DMS114 treated with DMSO at 0.1 percent for 48 hours (cell line): ENCODE data around the gene C4A.
"Not testable (repeated sequence)": the region's sequence is repeated elsewhere in the genome, so short reads cannot be mapped to it uniquely, and the experiment has no call there.

Experiments
- DNase-seq: peaks from one replicate; lab custom pipeline; 2025; ENCODE audit not compliant: unreplicated experiment; lab: John Stamatoyannopoulos, UW

The C4A gene

DNA sequence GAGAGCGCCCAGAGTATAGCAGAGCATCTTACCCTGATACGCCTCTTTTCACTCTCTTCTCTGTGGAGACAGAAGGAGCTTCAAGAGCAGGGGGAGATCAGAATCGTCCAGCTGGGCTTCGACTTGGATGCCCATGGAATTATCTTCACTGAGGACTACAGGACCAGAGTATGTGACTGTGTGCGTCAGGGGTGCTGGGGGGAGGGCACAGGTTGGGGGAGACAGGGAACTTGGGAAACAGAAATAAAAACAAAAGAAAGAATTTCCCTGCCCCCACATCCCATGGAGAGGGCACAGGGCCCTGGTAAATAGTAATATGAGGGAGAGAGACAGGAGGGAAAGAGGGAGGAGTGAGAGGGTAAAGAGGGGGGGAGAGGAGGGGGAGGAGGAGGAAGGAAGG lies 3.0 kb upstream of the C4A start:
- DNase-seq: no peak

DNA sequence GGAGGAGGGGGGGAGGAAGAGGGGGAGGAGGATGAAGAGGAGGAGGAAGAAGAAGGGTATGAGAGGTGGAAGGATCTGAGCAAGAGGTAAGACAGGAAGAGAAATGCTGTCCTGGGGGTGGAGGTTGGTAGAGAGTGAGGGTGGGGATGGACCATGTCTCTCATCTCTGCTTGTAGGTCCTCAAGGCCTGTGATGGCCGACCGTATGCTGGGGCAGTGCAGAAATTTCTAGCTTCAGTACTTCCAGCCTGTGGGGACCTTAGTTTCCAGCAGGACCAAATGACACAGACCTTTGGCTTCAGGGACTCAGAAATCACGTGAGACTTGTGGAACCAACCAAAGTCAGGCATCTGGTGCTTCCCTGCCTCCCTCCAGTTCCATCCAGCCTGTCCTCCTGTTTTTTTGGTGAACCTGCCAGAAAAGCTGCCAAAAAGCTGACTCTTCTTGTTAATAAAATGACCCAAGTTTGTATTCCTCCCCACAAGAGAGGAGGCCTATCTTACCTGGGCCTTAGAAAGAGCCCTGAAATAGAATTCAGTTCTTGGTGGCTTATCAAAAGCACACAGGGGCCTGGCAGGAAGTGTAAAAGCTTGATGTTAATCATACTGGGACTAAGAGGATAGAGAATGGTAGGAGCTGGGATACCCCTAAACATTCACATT lies 2.5 kb upstream of the C4A start:
- DNase-seq: no peak

DNA sequence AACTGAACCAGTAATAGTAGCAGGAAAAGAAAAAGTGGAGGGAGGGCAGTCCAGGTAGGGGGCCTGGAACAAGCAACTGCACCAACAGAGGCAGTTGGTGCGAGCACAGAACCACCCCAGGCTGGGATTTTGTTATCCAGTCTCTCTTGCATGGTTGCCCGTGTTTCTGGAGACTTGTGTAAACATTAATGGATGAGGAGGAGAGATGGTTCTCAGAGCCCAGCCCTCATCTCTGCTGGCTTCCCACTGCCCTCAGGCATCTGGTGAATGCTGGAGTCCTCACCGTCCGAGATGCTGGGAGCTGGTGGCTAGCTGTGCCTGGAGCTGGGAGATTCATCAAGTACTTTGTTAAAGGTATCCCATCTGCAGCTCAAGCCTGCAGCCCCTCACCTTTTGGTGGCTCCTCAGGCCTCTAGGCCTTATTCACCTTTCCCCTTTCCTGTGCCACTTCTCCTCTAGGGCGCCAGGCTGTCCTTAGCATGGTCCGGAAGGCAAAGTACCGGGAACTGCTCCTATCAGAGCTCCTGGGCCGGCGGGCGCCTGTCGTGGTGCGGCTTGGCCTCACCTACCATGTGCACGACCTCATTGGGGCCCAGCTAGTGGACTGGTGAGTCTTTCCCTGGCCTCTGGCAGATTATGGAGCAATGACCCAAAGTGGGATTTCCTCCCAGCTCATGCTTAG lies 1.5 kb upstream of the C4A start:
- DNase-seq: not testable (repeated sequence)

DNA sequence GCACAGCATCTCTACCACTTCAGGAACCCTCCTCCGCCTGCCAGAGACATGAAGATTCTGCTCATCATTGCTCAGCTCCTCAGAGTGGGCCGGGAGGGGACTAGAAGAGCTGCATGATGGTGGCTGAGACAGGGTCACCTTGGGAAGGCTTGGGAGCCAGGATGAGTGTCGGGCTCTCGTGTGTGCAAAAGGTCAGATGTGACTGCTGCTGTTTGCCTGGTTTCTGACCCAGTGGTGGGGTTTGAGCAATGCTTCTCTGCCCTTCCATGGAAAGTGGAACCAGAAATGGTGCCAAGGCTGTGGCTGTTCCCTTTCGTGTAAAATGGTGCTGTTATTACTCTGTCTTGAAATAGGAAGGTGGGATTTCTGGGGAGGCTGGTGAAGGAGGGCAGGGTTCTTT lies 859 bp upstream of the C4A start:
- not testable (repeated sequence) for DNase-seq

DNA sequence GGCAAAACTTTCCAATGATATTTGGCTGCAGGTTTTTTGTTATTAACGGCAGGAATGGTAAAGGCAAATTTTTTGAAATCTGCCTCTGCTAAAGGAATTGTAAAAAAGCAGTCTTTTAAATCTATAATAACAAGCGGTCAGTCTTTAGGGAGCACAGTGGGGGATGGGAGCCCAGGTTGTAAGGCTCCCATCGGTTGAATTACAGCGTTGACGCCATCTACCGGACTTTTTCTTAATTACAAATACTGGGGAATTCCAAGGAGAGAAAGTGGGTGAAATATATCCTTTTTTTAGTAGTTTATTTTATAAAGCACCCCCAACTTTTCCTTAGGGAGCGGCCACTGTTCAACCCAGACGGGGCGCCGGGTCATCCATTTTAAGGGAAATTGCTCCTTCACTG lies 7.5 kb downstream of the C4A start:
- DNase-seq: not testable (repeated sequence)

DNA sequence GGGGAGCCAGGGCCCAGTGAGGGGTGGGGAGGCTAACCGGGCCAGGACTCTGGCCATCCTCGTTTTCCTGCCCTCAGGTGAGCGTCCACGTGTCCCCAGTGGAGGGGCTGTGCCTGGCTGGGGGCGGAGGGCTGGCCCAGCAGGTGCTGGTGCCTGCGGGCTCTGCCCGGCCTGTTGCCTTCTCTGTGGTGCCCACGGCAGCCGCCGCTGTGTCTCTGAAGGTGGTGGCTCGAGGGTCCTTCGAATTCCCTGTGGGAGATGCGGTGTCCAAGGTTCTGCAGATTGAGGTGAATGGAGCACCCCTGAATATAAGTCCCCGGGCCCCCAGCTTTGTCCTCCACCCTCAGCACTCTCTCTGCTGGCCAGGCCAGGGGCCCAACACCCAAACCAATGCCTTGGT lies 12.6 kb downstream of the C4A start:
- not testable (repeated sequence) for DNase-seq

DNA sequence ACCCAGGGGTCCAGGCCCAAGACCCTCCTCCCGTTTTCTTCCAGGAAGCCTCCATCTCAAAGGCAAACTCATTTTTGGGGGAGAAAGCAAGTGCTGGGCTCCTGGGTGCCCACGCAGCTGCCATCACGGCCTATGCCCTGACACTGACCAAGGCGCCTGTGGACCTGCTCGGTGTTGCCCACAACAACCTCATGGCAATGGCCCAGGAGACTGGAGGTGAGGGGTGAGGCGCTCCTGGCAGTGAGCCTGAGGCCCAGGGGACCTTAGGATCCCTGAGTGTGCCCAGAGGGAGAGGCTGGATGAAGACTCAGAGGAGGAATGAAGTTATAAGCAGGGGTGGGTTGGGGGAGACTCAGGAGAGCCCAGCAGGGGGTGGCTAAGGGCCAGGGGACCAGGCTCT lies 14.5 kb downstream of the C4A start:
- not testable (repeated sequence) for DNase-seq

DNA sequence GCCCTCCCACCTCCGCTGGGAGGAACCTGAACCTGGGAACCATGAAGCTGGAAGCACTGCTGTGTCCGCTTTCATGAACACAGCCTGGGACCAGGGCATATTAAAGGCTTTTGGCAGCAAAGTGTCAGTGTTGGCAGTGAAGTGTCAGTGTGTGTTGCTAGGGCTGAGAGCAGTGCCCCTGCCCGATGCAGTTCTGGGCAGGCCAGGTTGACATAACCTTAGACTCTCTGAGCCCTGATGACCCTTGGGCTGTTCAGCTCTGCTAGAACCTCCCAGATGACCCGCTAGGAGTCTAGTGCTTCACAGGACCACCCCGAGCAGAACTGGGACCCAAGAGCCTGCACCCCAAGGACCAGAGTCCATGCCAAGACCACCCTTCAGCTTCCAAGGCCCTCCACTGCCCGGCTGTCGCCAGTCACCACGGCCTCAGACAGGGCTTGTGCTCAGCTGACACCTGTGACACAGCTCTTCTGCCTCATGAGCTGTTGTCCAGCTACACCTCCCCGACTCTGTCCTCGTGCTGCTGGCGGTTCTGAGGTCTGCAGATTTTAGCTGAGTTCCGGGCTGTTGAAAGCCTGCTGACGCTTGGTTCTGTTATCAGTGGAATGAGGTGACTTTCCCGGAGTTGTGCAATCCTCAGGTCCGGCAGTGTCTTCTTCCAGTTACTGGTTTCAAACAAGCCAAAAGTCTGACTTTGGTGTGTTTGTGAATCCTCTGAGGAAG lies 20.9 kb downstream of the C4A start:
- DNase-seq: not testable (repeated sequence)

DNA sequence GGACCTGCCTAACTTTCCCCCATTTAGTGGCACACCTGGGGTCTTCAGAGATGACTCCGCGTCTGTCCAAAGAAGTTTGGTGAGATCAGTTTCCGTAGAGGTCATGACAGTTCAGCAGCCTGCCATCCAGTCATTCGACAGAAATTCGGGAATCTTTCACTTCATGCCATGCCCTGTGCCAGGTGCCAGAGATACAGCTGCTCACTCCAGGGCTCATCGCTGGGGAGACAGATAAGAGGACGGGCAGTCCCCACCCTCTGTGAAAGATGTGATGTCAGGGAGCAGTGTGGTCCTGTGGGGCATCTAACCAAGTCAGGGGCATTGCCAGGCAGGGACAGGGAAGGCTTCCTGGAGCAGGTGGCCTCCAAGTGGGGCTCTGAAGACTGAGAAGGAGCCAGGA lies 21.4 kb downstream of the C4A start:
- not testable (repeated sequence) for DNase-seq

DNA sequence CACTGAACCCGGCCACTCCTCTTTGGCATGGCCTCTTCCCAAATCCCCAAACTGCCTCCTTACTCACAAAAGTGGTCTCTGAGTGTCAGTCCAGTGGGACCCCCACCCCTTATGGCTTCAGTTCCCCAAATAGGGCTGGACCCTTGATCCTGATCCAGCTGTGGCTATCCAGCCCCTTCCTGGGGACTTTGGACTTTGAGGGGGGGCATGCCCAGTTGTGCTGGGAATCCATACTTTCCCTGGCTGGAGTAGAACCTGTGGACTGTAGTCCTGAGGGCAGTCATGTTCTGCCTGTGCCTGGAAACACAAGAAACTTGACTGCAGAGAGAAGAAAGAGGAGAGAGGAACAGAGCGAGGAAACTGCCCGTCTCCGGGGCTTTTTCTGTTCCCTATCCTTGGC lies 22.5 kb downstream of the C4A start:
- DNase-seq: not testable (repeated sequence)

DNA sequence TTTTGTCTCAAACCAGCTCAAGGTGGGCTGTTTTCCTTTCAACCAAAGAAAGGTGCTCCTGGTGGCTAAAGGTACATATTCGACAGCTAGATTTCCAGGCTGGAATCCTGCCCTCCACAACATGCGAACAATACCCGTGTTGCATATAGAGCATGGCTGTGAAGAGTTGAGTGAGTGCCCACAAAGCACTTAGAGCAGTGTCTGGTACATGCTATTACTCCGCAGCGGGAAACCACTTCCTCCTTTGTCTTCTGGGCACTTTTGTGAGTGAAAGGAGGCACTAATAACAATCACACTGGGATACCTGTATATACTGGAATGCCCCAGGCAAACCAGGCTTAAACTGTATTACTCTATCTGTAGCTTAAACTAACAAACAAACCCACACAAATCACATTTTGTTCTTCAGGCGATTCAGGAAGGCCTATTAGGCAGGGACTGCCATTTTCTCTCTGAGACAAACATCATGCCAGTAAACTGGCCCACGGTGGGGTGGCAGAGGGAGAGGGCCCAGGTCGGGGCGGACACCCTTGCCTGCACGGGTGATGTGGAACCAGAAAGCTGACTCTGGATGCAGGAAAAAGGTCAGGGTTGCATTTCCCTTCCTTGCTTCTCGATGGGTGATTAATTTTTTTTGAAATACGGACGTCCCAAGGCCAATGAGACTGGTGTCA lies 23.1 kb downstream of the C4A start:
- not testable (repeated sequence) for DNase-seq

DNA sequence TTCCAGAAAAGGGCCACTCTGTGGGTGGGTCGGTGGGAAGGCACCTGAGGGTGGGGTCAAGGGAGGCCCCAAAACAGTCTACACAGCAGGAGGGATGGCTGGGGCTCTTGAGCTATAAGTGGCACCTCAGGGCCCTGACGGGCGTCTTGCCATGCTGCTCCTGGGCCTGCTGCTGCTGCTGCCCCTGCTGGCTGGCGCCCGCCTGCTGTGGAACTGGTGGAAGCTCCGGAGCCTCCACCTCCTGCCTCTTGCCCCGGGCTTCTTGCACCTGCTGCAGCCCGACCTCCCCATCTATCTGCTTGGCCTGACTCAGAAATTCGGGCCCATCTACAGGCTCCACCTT lies 23.7 kb downstream of the C4A start:
- not testable (repeated sequence) for DNase-seq

DNA sequence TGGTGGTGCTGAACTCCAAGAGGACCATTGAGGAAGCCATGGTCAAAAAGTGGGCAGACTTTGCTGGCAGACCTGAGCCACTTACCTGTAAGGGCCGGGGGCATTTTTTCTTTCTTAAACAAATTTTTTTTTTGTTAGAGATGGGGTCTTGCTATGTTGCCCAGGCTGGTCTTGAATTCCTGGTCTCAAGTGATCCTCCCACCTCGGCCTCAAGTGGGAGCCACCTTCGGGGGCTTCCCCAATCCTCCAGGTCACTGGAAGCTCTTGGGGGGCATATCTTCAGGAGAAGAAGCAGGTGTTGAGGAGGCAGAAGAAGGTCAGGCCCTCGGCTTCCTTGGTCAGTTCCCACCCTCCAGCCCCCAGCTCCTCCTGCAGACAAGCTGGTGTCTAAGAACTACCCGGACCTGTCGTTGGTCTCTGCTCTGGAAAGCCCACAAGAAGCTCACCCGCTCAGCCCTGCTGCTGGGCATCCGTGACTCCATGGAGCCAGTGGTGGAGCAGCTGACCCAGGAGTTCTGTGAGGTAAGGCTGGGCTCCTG lies 24.2 kb downstream of the C4A start:
- DNase-seq: not testable (repeated sequence)

DNA sequence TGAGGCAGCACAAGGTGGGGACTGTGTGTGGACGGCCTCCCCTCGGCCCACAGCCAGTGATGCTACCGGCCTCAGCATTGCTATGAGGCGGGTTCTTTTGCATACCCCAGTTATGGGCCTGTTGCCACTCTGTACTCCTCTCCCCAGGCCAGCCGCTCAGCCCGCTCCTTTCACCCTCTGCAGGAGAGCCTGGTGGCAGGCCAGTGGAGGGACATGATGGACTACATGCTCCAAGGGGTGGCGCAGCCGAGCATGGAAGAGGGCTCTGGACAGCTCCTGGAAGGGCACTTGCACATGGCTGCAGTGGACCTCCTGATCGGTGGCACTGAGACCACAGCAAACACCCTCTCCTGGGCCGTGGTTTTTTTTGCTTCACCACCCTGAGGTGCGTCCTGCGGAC lies 25.2 kb downstream of the C4A start:
- not testable (repeated sequence) for DNase-seq

DNA sequence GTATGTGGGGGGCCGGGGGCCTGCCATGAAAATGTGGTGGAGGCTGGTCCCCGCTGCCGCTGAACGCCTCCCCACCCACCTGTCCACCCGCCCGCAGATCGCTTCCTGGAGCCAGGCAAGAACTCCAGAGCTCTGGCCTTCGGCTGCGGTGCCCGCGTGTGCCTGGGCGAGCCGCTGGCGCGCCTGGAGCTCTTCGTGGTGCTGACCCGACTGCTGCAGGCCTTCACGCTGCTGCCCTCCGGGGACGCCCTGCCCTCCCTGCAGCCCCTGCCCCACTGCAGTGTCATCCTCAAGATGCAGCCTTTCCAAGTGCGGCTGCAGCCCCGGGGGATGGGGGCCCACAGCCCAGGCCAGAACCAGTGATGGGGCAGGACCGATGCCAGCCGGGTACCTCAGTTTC lies 26.2 kb downstream of the C4A start:
- not testable (repeated sequence) for DNase-seq

DNA sequence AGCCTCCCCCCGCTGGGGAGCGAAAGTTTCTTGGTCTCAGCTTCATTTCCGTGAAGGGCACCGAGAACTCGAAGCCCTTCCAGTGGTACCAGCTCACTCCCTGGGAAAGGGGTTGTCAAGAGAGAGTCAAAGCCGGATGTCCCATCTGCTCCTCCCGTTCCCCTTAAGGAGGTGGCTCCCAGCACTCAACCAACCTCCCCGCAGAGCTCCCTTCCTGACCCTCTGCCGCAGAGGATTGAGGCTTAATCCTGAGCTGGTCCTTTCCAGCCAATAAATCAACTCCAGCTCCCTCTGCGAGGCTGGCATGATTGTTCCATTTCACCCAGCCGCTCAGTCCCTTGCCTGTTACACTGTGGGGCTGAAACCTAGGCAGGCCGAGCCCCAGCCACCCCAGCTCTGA lies 26.8 kb downstream of the C4A start:
- not testable (repeated sequence) for DNase-seq

DNA sequence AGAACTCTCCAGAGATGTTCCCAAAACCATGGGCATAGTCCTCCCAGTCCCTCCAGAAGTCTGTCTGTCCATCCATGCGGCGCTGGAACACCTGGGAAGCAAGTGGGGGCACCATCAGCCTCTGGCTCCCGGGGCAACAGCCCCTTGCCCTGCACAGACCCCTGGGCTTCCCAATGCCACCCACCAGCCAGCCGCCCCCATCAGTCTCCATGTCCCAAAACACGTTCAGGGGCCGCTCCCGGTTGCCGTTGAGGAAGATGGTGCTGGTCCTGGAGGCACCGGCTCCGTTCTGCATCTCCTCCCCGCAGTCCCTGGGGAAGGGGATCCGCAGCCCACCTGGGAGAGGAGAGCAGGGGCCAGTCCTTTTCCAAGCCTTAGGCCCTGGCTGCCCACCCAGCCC lies 27.7 kb downstream of the C4A start:
- not testable (repeated sequence) for DNase-seq

DNA sequence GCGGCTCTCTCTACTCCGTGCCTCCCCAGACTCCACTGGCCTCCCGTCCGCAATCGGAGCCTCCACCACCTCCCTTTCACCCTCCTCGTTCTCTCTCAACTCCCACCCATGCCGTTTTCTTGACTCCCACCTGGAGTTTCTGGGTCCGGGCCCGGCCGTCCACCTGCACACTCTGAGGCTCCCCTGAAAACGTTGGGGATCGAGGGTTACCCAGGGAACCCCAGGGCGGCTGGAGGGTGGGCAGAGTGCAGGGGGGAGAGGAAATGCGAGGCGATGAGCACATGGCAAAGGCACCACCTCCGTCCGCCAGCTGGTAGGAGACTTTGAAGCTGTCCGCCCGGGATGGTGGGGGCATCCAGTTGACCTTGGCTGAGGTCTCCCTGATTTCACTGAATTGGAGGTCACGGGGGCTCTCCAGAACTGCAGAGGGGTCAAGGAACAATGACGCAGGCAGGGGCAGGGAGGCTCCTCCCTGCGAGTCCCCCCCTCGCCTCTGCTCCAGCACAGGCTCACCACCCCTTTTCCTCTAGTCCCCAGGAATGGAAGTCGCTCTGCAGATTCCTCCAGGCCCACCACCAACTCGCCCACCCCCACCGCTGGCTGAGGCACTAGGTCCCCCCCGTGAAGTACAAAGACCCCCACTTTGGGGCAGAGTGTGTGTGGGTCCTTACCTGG lies 29.1 kb downstream of the C4A start:
- DNase-seq: not testable (repeated sequence)

DNA sequence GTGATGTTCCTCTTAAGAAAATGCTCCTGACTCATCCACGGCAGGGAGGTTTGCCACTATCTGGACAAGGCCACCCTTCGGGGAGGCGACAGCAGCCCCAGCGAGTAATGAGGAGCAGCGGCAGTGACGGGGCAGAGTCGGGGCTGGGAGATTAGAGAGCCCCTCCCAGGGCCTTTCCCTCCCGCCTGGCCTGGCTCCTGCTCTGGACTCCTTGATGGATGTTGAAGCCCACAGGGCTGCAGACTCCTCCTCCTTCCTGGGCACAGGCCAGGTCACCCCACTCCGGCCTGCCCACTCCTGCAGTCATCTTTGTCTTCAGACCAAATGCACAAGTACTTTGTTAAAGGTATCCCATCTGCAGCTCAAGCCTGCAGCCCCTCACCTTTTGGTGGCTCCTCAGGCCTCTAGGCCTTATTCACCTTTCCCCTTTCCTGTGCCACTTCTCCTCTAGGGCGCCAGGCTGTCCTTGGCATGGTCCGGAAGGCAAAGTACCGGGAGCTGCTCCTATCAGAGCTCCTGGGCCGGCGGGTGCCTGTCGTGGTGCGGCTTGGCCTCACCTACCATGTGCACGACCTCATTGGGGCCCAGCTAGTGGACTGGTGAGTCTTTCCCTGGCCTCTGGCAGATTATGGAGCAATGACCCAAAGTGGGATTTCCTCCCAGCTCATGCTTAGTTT lies 31.2 kb downstream of the C4A start:
- not testable (repeated sequence) for DNase-seq

DNA sequence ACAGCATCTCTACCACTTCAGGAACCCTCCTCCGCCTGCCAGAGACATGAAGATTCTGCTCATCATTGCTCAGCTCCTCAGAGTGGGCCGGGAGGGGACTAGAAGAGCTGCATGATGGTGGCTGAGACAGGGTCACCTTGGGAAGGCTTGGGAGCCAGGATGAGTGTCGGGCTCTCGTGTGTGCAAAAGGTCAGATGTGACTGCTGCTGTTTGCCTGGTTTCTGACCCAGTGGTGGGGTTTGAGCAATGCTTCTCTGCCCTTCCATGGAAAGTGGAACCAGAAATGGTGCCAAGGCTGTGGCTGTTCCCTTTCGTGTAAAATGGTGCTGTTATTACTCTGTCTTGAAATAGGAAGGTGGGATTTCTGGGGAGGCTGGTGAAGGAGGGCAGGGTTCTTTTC lies 31.9 kb downstream of the C4A start:
- not testable (repeated sequence) for DNase-seq
